ENCODE data around the gene TRANK1.

DNA sequence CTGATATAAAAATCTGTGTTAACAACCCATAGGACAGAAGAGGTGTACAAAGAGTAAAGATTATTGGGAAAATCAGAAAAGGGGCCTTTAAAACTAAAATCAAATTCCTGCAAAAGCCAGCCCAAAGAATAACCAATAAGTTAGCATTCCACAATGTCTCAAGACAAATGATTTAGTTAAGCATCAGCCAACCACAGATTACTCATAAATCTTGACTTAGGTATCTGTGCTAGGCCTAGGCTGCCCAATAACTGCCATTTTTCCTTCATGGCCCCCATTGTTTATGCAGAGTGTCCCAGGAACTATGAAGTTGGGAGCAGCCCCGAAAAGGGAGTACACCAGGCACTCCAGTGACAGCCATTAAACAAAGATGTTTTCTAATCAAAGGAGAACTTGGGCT is 7.4 kb downstream of the TRANK1 start:
- TF ChIP-seq ZNF274 (IDR thresholded peaks at IDR 0.05; ENCODE audit: low read depth, low read length) (no peak), YY1 (IDR thresholded peaks at IDR 0.05; ENCODE audit: insufficient read depth, insufficient read length) (no peak)

Data from NT2/D1 (cell line).